ENCODE measurements around the gene TEAD2.

DNA sequence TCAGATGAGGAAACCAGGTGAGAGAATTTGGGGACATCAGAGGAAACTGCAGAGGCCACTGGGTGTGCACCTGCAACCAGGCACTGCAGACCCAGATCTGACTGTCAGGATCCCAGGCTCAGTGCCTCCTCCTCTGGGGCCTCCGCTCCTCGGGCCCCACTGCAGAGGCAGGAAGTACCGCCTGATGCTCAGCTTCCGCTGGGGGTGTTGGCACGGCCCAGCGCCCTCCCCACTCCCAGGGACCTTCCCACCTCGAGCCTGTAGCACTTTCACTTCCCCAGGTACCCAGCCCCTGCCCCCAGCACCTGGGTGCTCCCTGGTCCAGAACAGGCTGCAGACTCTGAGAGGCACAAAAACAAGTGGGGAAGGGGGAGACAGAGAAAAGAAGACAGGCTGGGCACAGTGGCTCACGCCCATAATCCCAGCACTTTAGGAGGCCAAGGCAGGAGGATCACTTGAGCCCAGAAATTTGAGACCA is 28.4 kb downstream of the TEAD2 start:
- no peak for TF ChIP-seq ZNF140 (CRISPR knock-in tag; IDR thresholded peaks at IDR 0.05)
- TF ChIP-seq POLR2A (conservative IDR thresholded peaks at IDR 0.05), result no peak
- TF ChIP-seq PML (IDR thresholded peaks at IDR 0.05; ENCODE audit: low read length), result no peak
- TF ChIP-seq, protein P1, sequence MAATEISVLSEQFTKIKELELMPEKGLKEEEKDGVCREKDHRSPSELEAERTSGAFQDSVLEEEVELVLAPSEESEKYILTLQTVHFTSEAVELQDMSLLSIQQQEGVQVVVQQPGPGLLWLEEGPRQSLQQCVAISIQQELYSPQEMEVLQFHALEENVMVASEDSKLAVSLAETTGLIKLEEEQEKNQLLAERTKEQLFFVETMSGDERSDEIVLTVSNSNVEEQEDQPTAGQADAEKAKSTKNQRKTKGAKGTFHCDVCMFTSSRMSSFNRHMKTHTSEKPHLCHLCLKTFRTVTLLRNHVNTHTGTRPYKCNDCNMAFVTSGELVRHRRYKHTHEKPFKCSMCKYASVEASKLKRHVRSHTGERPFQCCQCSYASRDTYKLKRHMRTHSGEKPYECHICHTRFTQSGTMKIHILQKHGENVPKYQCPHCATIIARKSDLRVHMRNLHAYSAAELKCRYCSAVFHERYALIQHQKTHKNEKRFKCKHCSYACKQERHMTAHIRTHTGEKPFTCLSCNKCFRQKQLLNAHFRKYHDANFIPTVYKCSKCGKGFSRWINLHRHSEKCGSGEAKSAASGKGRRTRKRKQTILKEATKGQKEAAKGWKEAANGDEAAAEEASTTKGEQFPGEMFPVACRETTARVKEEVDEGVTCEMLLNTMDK (IDR thresholded peaks at IDR 0.05; ENCODE audit: borderline replicate concordance, insufficient read depth, low read depth, low read length, poor library complexity, severe bottlenecking), result no peak

All from K562 (cell line).